Large intestine (tissue), 3 donors: ENCODE data around the gene CLIP3. TPM values are rescaled to one million over a fixed set of nuclear protein-coding genes. Genes with fewer than 3 reads are reported as not detected.

Experiments
- DNase-seq, 2 donors: peaks; one replicate each; pipeline versions ENCODE4 v3.0.0 to v3.0.0-alpha.2; 2013
- H3K27ac ChIP-seq: one replicate; pipeline ENCODE4 v1.5.1; 2013; ENCODE audit warnings: low read length
- H3K27me3 ChIP-seq: 2 replicates; pipeline ENCODE4 v1.6.1; 2013; ENCODE audit warnings: low read length; ENCODE audit not compliant: control insufficient read depth, insufficient read depth
- H3K36me3 ChIP-seq: 2 replicates; pipeline ENCODE4 v1.6.1; 2013; ENCODE audit warnings: low read length; ENCODE audit not compliant: control insufficient read depth, insufficient read depth
- H3K4me1 ChIP-seq: one replicate; pipeline ENCODE4 v1.6.1; 2013; ENCODE audit warnings: low read length; ENCODE audit not compliant: control insufficient read depth, insufficient read depth
- H3K4me3 ChIP-seq: one replicate; pipeline ENCODE4 v1.5.1; 2013; ENCODE audit warnings: low read length
- H3K9me3 ChIP-seq: one replicate; pipeline ENCODE4 v1.6.1; 2013; ENCODE audit warnings: mild to moderate bottlenecking, low read depth, low read length, moderate library complexity; ENCODE audit not compliant: control insufficient read depth
- WGBS: methylation state at CpG from one replicate; pipeline ENCODE4 v1.1.5; 2013; ENCODE audit warnings: low lambda C conversion rate; ENCODE audit not compliant: insufficient coverage; 5-methylcytosine and 5-hydroxymethylcytosine counted together
- polyA plus RNA-seq: library from polyadenylated mRNA; unstranded; fragments of 120-200 nt; gene quantifications from one replicate; pipeline ENCODE4 v1.2.1, GENCODE V29; 2013

CLIP3 gene
- polyA plus RNA-seq, 1 donor: 21.5 TPM

DNA sequence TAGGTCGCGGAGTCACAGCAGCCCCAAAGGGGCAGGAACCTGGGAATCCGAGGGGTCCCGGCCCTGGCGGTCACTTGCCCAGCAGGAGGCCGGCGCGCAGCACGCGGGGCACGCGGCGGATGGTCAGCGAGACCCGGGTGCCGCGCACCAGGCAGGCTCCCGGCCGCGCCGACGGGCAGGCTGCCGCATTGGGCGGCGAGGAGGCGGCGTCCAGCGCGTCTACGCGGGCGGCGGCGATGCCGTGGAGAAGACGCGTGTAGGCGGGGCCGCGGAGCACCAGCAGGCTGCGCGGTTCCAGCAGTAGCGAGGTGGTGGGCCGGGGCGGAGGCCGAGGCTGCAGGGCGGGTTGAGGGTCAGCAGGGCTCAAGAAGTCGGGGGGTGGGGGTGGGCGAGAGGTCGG, 23.5 kb downstream of the CLIP3 start:
- peak overlapping the region; percentile 50 for H3K4me3 ChIP-seq
- peak overlapping the region; percentile 54 for H3K27ac ChIP-seq
- no CpG with 5 or more reads among the region's 50 CpGs for WGBS
- H3K4me1 ChIP-seq: peaks cover 9% of the 10 kb centered on the region
- DNase-seq: peak; percentile 57 to 68
- H3K36me3 ChIP-seq: peaks cover 8% of the 10 kb centered on the region
- H3K9me3 ChIP-seq: no peaks in the 10 kb centered on the region
- no peaks in the 10 kb centered on the region for H3K27me3 ChIP-seq

GRCh38 chr19:36008336-36008978, 24.2 kb downstream of the CLIP3 start, which contains the start of gene SYNE4:
TSS of gene SYNE4 (minus strand) at chr19:36008813. CDS start at chr19:36008681, 132 bp downstream.
- peak within 1 kb of the TSS; percentile 54 for H3K27ac ChIP-seq
- H3K4me1 ChIP-seq: peaks cover 9% of the 10 kb centered on the region
- peaks cover 8% of the 10 kb centered on the region for H3K36me3 ChIP-seq
- no peaks in the 10 kb centered on the region for H3K27me3 ChIP-seq
- H3K9me3 ChIP-seq: no peaks in the 10 kb centered on the region
- peak within 1 kb of the TSS; percentile 50 for H3K4me3 ChIP-seq
- peak; percentile 75 to 88 for DNase-seq
- WGBS: no CpG with 5 or more reads among the region's 19 CpGs

DNA sequence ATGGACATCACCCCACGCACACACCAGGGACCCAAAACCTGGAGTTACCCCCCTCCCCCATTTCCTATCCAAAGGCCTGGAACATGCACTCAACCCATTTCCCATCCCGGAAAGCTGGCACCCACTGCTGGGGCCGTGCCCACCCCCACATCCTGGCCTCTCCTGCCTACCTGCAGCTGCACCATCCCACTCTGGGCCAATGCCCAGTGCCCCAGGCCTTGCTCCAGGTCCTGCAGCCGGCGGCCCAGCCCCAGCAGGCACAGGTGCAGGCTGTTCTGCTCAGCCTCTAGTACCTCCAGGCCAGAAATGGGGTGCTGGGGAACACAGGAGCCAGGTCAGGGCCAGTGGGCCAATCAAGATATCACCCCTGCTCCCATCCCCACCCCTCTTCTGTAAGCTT, 25.7 kb downstream of the CLIP3 start:
- WGBS: no CpG with 5 or more reads among the region's 5 CpGs
- H3K4me1 ChIP-seq: peaks cover 9% of the 10 kb centered on the region

GRCh38 chr19:36003284-36003683, 29.4 kb downstream of the CLIP3 start:
- WGBS: no CpG with 5 or more reads among the region's 4 CpGs
- Histone ChIP-seq H3K27ac (no peak overlapping the region), H3K27me3 (no peaks in the 10 kb centered on the region), H3K4me3 (no peak overlapping the region), H3K36me3 (peaks cover 30% of the 10 kb centered on the region), H3K4me1 (no peaks in the 10 kb centered on the region), H3K9me3 (no peaks in the 10 kb centered on the region)
- DNase-seq: no peak

More for the DNA sequence above, 25.7 kb downstream of the CLIP3 start:
- Histone ChIP-seq H3K27ac (no peak overlapping the region), H3K27me3 (no peaks in the 10 kb centered on the region), H3K36me3 (peaks cover 14% of the 10 kb centered on the region), H3K4me3 (no peak overlapping the region), H3K9me3 (no peaks in the 10 kb centered on the region)
- no peak for DNase-seq

DNA sequence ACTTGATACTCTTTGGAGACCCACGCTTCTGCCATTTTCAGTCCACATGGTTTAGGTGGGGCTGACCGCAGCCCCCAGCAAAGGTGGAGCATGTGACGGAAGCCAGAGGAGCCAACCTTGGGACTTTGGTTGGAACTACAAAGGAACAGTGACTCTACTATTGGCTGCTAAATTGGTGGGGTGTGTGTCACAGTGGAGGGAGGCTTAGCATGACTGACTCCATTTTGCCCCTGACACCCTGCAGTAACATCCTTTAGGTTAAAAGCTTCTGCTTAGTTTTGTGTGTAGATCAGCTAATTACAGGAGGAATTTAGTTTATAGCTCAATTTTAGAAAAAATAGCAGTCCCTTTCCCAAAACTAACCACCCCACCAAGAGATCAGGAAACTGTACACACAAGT, 31.1 kb downstream of the CLIP3 start:
- peaks cover 37% of the 10 kb centered on the region for H3K36me3 ChIP-seq
- no peak overlapping the region for H3K4me3 ChIP-seq
- WGBS: no CpG with 5 or more reads among the region's 3 CpGs
- no peaks in the 10 kb centered on the region for H3K27me3 ChIP-seq
- H3K4me1 ChIP-seq: no peaks in the 10 kb centered on the region
- no peak overlapping the region for H3K27ac ChIP-seq
- DNase-seq: no peak
- no peaks in the 10 kb centered on the region for H3K9me3 ChIP-seq

DNA sequence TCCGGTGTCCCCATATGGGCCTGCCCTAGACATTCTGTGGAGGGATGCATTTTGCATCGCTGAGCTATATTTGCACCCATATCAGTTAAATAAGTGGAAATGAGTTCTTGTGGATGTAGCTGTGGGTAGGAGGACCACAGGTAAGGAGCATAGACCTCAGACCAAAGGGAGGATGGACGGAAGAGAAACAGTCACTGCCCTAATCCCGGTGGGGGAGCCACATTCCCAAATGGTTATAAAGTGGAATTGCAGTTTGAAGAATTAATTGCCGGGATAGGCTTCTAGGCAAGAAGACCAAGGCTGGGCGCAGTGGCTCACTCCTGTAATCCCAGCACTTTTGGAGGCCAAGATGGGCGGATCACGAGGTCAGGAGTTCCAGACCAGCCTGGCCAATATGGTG, 35.9 kb downstream of the CLIP3 start:
- peaks cover 23% of the 10 kb centered on the region for H3K36me3 ChIP-seq
- H3K4me1 ChIP-seq: peaks cover 12% of the 10 kb centered on the region
- H3K4me3 ChIP-seq: no peak overlapping the region
- no peaks in the 10 kb centered on the region for H3K9me3 ChIP-seq
- H3K27me3 ChIP-seq: no peaks in the 10 kb centered on the region
- no peak for DNase-seq
- H3K27ac ChIP-seq: no peak overlapping the region
- WGBS: no CpG with 5 or more reads among the region's 8 CpGs

GRCh38 chr19:35995048-35995993, 37.4 kb downstream of the CLIP3 start, which contains the start of gene SDHAF1:
TSS of gene SDHAF1 (plus strand) at chr19:35995188. CDS start at chr19:35995275, 87 bp downstream.
- Histone ChIP-seq H3K4me1 (peaks cover 12% of the 10 kb centered on the region), H3K27me3 (no peaks in the 10 kb centered on the region), H3K9me3 (no peaks in the 10 kb centered on the region), H3K27ac (peak within 1 kb of the TSS; percentile 33), H3K36me3 (peaks cover 17% of the 10 kb centered on the region), H3K4me3 (peak within 1 kb of the TSS; percentile 93)
- no CpG with 5 or more reads among the region's 97 CpGs for WGBS
- DNase-seq: peak; percentile 95 to 97

- H3K27ac ChIP-seq: no peak overlapping the region
- no CpG with 5 or more reads among the region's 49 CpGs for WGBS
These were observed 38.6 kb downstream of the CLIP3 start for GRCh38 chr19:35993923-35994598.

DNA sequence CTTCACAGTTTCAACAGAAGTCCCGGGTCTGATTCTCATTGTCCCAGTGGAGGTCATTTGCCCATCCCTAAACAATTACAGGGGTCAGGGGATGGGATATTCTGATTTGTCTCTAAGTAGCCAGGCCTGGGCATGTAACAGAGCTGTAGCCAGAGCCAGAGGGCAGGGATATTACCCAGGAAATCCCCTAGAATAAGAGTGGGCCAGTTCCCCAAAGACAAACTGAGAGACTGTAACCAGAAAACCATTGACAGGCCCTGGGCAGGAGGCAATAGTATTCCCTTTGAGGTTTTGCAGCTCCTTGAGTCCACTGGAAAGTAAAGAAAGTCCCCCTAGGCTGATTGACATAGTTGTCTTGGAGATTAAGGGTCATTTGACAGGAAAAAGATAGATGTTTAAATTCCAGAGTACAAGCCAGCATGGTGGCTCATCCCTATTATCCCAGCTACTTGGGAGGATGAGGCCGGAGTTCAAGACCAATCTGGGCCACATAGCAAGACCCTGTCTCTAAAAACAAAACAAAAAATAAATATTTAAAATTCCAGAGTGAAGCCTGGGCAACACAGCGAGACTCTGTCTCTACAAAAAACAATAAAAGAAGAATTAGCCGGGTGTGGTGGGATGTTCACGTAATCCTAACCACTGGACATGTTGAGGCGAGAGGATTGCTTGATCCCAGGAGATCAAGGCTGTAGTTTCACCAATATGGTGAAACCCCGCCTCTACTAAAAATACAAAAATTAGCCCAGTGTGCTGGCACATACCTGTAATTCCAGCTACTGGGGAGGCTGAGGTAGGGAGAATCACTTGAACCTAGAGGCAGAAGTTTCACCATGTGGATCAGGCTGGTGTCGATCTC, 39.5 kb downstream of the CLIP3 start:
- no peak for DNase-seq
- Histone ChIP-seq H3K36me3 (peaks cover 6% of the 10 kb centered on the region), H3K27me3 (peaks cover 11% of the 10 kb centered on the region), H3K27ac (no peak overlapping the region), H3K4me3 (no peak overlapping the region), H3K9me3 (no peaks in the 10 kb centered on the region), H3K4me1 (peaks cover 12% of the 10 kb centered on the region)
- WGBS: no CpG with 5 or more reads among the region's 8 CpGs

More at GRCh38 chr19:35993923-35994598, 38.6 kb downstream of the CLIP3 start:
- H3K36me3 ChIP-seq: peaks cover 14% of the 10 kb centered on the region
- no peaks in the 10 kb centered on the region for H3K9me3 ChIP-seq
- peak in 1 of 2 donors; percentile 59 for DNase-seq
- H3K4me3 ChIP-seq: peak overlapping the region; percentile 93
- peaks cover 12% of the 10 kb centered on the region for H3K4me1 ChIP-seq
- H3K27me3 ChIP-seq: peaks cover 4% of the 10 kb centered on the region
